H54 (cell line): Measurements from ENCODE around the gene FSCN2.

Experiments used
- DNase-seq: peaks from one replicate; pipeline ENCODE4 v3.0.0; 2011; ENCODE audit warnings: low spot score, mixed read lengths; ENCODE audit not compliant: insufficient read length
- FAIRE-seq: peaks from 3 replicates; lab custom pipeline; 2011; peaks lifted over from hg19 to GRCh38; lab: Jason Lieb, UNC
- POLR2A ChIP-seq: IDR thresholded peaks from 2 replicates; pipeline ENCODE4 v1.6.1; 2011; ENCODE audit warnings: low read depth, mild to moderate bottlenecking, low read length

FSCN2 gene

GRCh38 chr17:81487089-81487486 is 41.1 kb upstream of the FSCN2 start:
- no peak for FAIRE-seq
- TF ChIP-seq POLR2A = no peak

GRCh38 chr17:81487487-81488275 is 40.5 kb upstream of the FSCN2 start:
- DNase-seq = peak; percentile 90
- TF ChIP-seq POLR2A = peak; percentile 96
- FAIRE-seq = no peak

More at GRCh38 chr17:81487089-81487486, 41.1 kb upstream of the FSCN2 start:
- no peak for DNase-seq

GRCh38 chr17:81488276-81488860 is 39.8 kb upstream of the FSCN2 start:
- no peak for TF ChIP-seq POLR2A
- DNase-seq (no peak), FAIRE-seq (no peak)

- DNase-seq (no peak), FAIRE-seq (no peak)
- no peak for TF ChIP-seq POLR2A
Measured at GRCh38 chr17:81489012-81489997, 38.9 kb upstream of the FSCN2 start.

GRCh38 chr17:81489998-81490992 is 37.9 kb upstream of the FSCN2 start:
- no peak for DNase-seq
- FAIRE-seq = no peak
- no peak for TF ChIP-seq POLR2A

- DNase-seq = no peak
- FAIRE-seq = no peak
- no peak for TF ChIP-seq POLR2A
Measured at GRCh38 chr17:81491181-81491581, 37.0 kb upstream of the FSCN2 start.

- no peak for TF ChIP-seq POLR2A
- FAIRE-seq (no peak), DNase-seq (no peak)
Measured at GRCh38 chr17:81491761-81492160, 36.4 kb upstream of the FSCN2 start.

- no peak for DNase-seq
- no peak for FAIRE-seq
- TF ChIP-seq POLR2A = no peak
Measured at GRCh38 chr17:81492202-81492601, 36.0 kb upstream of the FSCN2 start.

- TF ChIP-seq POLR2A = no peak
- FAIRE-seq (no peak), DNase-seq (no peak)
Measured at GRCh38 chr17:81492706-81493105, 35.5 kb upstream of the FSCN2 start.

- no peak for TF ChIP-seq POLR2A
- no peak for DNase-seq
- no peak for FAIRE-seq
Measured at GRCh38 chr17:81493198-81494038, 34.8 kb upstream of the FSCN2 start.

GRCh38 chr17:81494626-81495377 is 33.4 kb upstream of the FSCN2 start:
- TF ChIP-seq POLR2A = no peak
- FAIRE-seq = no peak
- DNase-seq = no peak
